ENCODE results near the gene GRK6. TPM values are rescaled to one million over a fixed set of nuclear protein-coding genes. Genes with fewer than 3 reads are reported as not detected.

GRK6 gene
- total and polyA plus RNA-seq, 2 of the 4 experiments (the other 2 are of a cell fraction), result 25.3 to 30.1 TPM

GRCh38 chr5:177455661-177456590 is 29.4 kb downstream of the GRK6 start (continued):
- no peak for TF ChIP-seq USF2 (IDR thresholded peaks at IDR 0.05; ENCODE audit: low read depth, low read length)
- peak; percentile 93; the same call in 1 of the 2 replicates for TF ChIP-seq MAZ (IDR thresholded peaks at IDR 0.05; ENCODE audit: borderline replicate concordance, low read depth, low read length)
- TF ChIP-seq SMC3 (IDR thresholded peaks at IDR 0.05; ENCODE audit: low read depth, low read length), result peak; percentile 61
